Measurements from ENCODE around the gene KRTAP1-3.
"Not testable (repeated sequence)": the region's sequence is repeated elsewhere in the genome, so short reads cannot be mapped to it uniquely, and the experiment has no call there.

The KRTAP1-3 gene

GRCh38 chr17:41009301-41009760 is 25.3 kb downstream of the KRTAP1-3 start:
- DNase-seq: no peak

DNA sequence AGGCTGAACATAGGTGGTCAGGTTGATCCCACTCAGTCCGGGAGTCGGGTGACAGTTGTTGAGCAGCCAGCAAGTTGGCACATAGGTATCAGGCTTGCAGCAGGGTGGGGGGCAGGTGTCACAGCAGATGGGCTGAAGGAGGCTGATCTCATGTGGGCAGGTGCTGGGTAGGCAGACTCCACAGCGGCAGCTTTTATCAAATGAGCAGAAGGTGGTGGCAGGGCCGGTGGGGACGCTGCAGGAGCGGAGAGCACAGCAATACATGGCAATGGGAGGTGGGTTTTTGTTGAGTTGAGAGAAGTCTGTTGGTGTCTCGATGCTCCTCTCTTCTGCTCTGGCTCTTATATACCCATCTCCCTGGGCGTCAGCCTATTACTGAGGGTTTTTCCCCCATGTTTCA is 25.9 kb downstream of the KRTAP1-3 start, which contains the start of gene KRTAP3-1:
TSS of gene KRTAP3-1 (minus strand) at position 318 of the 400 bp plus-strand sequence. CDS start at position 264, 54 bp downstream.
- no peak for DNase-seq

- no peak for DNase-seq
These were observed 30.3 kb downstream of the KRTAP1-3 start for GRCh38 chr17:41004397-41004796.

DNA sequence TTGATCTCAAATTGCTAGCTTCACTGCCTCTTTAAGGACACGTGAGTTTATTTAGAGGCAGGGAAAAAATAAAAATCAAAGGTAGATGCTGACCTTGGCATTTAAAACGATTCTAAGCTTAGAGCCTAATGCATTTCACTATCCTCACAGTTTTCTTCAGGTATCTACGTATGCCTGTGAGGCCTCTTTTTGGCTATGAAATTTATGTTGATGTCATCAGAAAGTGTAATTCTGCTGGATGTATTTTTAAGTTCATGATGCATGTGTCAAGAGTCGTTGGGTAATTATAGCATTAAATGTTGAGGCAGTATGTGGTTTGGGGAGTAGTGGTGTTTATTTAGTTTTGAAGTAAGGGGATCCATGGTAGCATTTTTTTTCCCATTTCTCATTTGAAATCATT is 30.7 kb downstream of the KRTAP1-3 start:
- no peak for DNase-seq

DNA sequence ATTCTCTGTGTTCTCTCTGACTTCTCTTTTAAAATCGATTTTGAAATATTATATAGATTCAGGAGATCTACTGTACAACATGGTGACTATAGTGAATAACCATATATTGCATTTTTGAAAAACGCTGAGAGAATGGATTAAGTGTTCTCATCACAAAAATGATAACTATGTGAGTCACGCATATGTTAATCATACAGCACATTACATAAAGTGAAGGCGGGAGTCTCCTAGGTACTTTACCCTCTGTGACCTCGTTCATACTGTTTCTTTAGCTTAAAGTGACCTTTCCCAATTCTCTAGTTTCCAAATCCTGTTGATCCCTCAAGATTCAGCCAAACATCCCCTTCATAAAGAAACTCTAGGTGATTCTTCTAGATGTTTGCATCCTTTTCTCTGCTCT is 31.9 kb downstream of the KRTAP1-3 start:
- DNase-seq: no peak

GRCh38 chr17:41001795-41002194 is 32.9 kb downstream of the KRTAP1-3 start:
- no peak for DNase-seq

GRCh38 chr17:40999563-40999962 is 35.1 kb downstream of the KRTAP1-3 start, which contains the start of gene KRTAP3-2:
Gene KRTAP3-2 (minus strand): TSS chr17:40999906. CDS start chr17:40999853, 53 bp downstream.
- not testable (repeated sequence) for DNase-seq

GRCh38 chr17:40997361-40997760 is 37.3 kb downstream of the KRTAP1-3 start:
- DNase-seq: no peak

GRCh38 chr17:40996829-40997228 is 37.8 kb downstream of the KRTAP1-3 start:
- no peak for DNase-seq

GRCh38 chr17:40995116-40995515 is 39.6 kb downstream of the KRTAP1-3 start:
- DNase-seq: no peak

DNA sequence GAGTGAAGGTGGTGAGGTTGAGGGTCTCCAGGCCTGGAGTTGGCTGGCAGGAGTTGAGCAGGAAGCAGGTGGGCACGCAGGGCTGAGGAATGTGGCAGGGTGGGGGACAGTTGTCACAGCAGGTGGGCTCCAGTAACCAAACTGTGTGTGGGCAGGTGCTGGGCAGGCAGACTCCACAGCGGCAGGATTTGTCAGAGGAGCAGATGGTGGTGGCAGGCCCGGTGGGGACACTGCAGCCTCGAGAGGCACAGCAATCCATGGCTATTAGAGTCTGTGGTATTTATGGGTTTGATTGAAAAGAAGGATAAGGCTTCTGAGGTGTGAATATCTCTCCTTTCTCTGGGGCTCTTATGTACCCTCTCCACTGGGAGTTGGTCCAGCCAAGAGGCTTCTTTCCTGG is 40.8 kb downstream of the KRTAP1-3 start, which contains the start of gene KRTAP3-3:
TSS of gene KRTAP3-3 (minus strand) at position 326 of the 400 bp plus-strand sequence. CDS start at position 259, 67 bp downstream.
- no peak for DNase-seq

DNA sequence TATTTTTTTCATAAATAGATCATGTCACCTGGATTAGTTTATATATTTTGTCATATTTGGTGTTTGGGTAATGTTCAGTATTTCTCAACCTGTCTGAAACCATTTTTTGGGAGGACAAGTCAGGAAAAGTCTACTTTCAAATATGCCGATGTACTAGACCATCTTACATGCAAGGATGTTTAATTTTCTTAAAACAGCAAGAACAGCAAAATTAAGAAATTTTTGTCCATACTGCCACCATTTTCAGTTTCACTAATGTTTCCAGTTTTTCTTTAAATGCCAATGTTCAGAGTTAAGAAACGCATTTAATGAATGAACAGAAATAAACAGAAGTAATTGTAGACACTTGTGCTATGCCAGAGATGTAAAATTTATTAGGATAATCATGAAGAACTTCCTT is 41.6 kb downstream of the KRTAP1-3 start:
- no peak for DNase-seq

GRCh38 chr17:40992666-40993065 is 42.0 kb downstream of the KRTAP1-3 start:
- no peak for DNase-seq

- no peak for DNase-seq
These were observed 47.8 kb downstream of the KRTAP1-3 start for GRCh38 chr17:40986920-40987319.

GRCh38 chr17:40984226-40984625 is 50.4 kb downstream of the KRTAP1-3 start, which contains the start of gene KRT40:
Gene KRT40 (minus strand): TSS chr17:40984326. CDS start chr17:40984273, 53 bp downstream.
- no peak for DNase-seq

All from T1000 (cell line).